Osteocyte (in vitro differentiated cells): ENCODE data around the gene ANO2. TPM values are rescaled to one million over a fixed set of nuclear protein-coding genes. Genes with fewer than 3 reads are reported as not detected.

Source experiments
- DNase-seq: peaks from one replicate; pipeline ENCODE4 v3.0.0; 2021; ENCODE audit warnings: mixed read lengths; ENCODE audit not compliant: unreplicated experiment; ENCODE audit errors: extremely low spot score
- H3K27ac Mint-ChIP-seq: one replicate; pipeline ENCODE4 v1.8.0; 2021; ENCODE audit warnings: mild to moderate bottlenecking, mixed read lengths; ENCODE audit not compliant: unreplicated experiment
- H3K27me3 Mint-ChIP-seq: one replicate; pipeline ENCODE4 v1.8.0; 2021; ENCODE audit warnings: mixed read lengths; ENCODE audit not compliant: unreplicated experiment
- H3K36me3 Mint-ChIP-seq: one replicate; pipeline ENCODE4 v1.8.0; 2021; ENCODE audit warnings: mixed read lengths; ENCODE audit not compliant: unreplicated experiment
- H3K4me1 Mint-ChIP-seq: one replicate; pipeline ENCODE4 v1.8.0; 2021; ENCODE audit warnings: mixed read lengths; ENCODE audit not compliant: unreplicated experiment
- H3K4me3 Mint-ChIP-seq: one replicate; pipeline ENCODE4 v1.8.0; 2021; ENCODE audit warnings: mild to moderate bottlenecking, moderate library complexity, mixed read lengths; ENCODE audit not compliant: unreplicated experiment
- H3K9me3 Mint-ChIP-seq: one replicate; pipeline ENCODE4 v1.8.0; 2021; ENCODE audit warnings: mixed read lengths; ENCODE audit not compliant: unreplicated experiment
- total RNA-seq: library from RNA; stranded (reverse); gene quantifications from 2 replicates; pipeline ENCODE4 v1.2.1, GENCODE V29; 2021
- TF ChIP-seq, protein P1 (sequence below): fragments of 200-600 bp; sonication (generic); IDR thresholded peaks from 2 replicates; pipeline ENCODE4 v1.5.0; 2021; ENCODE audit warnings: antibody characterized with exemption, mild to moderate bottlenecking, moderate library complexity

Gene ANO2
- total RNA-seq, 1 donor from 2014 or later, result 0.59 TPM

DNA sequence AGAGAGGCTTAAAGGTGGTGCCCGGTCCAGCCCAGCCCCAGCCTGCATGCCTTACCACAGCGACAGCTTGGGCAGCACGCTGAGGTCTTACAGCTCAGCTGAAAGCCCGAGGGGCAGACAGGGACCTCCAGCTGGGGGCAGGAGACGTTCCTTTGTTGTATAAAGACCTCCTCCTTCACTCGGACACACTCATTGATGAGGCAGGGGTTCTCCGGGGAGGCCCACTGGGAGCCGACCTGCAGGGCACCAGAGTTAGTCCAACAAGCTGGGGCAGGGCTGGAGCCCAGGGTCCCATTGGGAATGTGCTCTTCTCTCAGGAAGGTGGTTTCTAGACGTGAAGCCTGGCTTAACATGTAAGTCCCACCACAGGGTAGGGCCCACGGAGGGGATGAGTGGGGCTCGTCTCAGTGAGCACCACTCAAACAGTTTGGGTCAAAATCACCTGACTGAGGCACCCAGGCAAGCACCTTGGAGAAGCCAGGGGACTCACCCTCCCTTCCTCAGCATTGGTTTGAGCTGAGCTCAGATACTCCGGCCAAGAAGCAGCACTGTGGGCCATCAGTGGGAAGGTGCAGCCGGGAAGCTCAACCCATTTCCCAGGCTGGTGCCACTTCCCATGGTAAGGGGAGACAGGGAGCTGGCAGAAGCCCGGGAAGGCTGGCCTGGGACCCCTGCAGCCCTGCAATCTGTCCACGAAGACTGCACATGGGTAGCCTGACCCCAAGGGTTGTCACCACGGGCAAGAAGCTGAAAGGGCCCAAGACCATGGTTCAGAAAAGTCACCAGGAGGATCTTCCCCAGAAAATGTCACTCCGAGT is 24.3 kb upstream of the ANO2 start:
- Mint-ChIP-seq H3K27ac (no peak overlapping the region), H3K9me3 (no peaks in the 10 kb centered on the region), H3K4me1 (peaks cover 17% of the 10 kb centered on the region), H3K27me3 (peaks cover 40% of the 10 kb centered on the region), H3K4me3 (no peak overlapping the region), H3K36me3 (no peaks in the 10 kb centered on the region)
- DNase-seq, result no peak
- TF ChIP-seq, protein P1, sequence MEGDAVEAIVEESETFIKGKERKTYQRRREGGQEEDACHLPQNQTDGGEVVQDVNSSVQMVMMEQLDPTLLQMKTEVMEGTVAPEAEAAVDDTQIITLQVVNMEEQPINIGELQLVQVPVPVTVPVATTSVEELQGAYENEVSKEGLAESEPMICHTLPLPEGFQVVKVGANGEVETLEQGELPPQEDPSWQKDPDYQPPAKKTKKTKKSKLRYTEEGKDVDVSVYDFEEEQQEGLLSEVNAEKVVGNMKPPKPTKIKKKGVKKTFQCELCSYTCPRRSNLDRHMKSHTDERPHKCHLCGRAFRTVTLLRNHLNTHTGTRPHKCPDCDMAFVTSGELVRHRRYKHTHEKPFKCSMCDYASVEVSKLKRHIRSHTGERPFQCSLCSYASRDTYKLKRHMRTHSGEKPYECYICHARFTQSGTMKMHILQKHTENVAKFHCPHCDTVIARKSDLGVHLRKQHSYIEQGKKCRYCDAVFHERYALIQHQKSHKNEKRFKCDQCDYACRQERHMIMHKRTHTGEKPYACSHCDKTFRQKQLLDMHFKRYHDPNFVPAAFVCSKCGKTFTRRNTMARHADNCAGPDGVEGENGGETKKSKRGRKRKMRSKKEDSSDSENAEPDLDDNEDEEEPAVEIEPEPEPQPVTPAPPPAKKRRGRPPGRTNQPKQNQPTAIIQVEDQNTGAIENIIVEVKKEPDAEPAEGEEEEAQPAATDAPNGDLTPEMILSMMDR, result no peak

DNA sequence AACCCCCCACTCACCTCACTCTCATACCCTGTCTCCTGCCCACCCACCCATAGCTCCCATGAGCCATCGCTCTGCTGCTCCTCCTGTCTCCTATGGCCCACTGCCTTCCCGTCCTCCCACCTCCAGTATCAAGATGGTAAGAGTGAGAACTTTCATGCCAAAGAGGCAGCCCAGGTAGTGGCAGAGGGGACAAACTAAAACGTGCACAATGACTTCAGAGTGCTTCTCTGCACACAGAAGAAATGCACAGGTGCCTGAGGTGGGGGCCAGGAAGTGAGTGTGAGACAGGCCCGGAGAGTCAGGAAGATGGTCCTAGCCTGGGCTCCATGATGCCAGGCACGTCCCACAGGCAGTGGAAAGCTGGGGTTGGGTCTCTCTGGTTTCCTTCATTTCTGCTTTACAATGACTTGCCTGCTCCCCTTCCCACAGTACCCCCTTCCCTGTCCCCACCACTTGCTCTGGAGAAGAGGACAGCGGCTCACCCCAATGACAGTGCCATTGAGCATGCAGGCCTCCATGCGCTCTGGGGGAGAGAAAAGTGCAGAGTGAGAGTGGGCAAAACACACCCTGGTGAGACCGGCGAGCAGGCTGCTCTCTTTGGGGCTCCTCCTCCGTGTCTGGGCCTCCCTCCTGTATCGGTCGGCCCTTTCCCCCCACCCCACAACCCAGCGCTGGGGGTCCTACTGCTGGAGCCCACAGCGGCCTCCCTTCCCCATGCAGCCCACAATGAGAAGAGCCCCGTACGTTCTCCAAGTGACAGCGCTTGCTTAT is 22.8 kb upstream of the ANO2 start:
- Mint-ChIP-seq H3K27ac (no peak overlapping the region), H3K4me3 (no peak overlapping the region), H3K4me1 (peaks cover 21% of the 10 kb centered on the region), H3K36me3 (no peaks in the 10 kb centered on the region), H3K27me3 (peaks cover 38% of the 10 kb centered on the region), H3K9me3 (no peaks in the 10 kb centered on the region)
- TF ChIP-seq, protein P1, result no peak
- DNase-seq, result peak; percentile 73

DNA sequence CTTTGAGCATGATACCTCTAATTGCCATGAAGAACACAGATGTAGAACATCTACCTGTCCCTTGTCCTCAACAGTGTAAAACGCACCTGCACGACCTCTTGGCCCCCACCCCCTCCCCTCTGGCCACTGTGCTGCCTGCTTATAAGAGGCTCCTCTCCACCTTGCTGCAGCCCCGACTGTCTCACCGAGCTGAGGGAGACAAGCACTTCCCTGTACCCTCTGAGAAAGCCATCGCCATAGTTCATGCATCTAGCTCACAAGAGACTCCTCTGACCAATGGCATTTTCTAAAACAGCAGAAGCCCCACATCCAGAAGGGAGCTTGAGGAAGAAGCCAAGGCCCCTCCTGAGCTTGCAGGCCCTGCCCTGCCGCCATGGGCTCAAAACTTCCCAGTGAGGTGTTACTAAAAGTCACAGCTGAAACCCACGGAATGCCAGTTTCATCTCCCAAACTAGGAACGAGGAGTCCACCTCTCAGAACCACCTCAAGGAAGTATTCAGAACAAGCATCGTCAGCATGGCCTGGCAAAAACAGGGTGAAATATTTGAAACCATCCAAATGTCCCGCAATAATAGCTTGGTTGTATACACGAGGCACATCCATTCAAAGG is 21.5 kb upstream of the ANO2 start:
- Mint-ChIP-seq H3K4me3 (no peak overlapping the region), H3K27ac (no peak overlapping the region), H3K9me3 (no peaks in the 10 kb centered on the region), H3K4me1 (peaks cover 21% of the 10 kb centered on the region), H3K27me3 (peaks cover 35% of the 10 kb centered on the region), H3K36me3 (no peaks in the 10 kb centered on the region)
- TF ChIP-seq, protein P1, result no peak
- no peak for DNase-seq

DNA sequence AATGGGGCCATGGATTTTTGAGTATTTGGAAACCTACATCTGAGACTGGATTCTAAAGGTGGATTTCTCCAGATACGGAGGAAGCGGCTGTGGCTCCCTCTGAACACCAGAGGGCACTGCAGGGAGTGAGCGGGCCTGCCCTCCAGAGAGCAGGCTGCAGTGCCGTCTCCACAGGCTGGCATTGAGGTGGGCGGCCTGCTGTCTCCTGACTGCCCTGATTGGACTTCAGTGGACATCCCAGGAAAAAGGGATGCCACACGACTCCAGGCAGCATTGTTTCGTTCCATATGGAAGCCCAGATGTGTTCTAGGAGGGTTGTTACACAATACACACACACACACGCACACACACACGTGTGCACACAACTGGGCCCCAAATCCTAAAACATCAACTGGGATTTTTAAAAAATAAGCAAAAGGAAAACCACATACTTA is 20.9 kb upstream of the ANO2 start:
- H3K4me1 Mint-ChIP-seq, result peaks cover 21% of the 10 kb centered on the region
- H3K4me3 Mint-ChIP-seq, result no peak overlapping the region
- H3K27me3 Mint-ChIP-seq, result peaks cover 36% of the 10 kb centered on the region
- H3K27ac Mint-ChIP-seq, result no peak overlapping the region
- no peaks in the 10 kb centered on the region for H3K36me3 Mint-ChIP-seq
- no peak for DNase-seq
- no peaks in the 10 kb centered on the region for H3K9me3 Mint-ChIP-seq
- TF ChIP-seq, protein P1, result peak; percentile 87
